HUES6 (cell line): ENCODE data around the gene PLEKHJ1.

Source experiments
- H3K27ac ChIP-seq: 2 replicates; pipeline ENCODE4 v1.7.0; 2013; ENCODE audit warnings: low read depth, mild to moderate bottlenecking, low read length, inconsistent platforms
- H3K27me3 ChIP-seq: 2 replicates; pipeline ENCODE4 v1.6.1; 2013; ENCODE audit warnings: low read length; ENCODE audit not compliant: control insufficient read depth, insufficient read depth
- H3K36me3 ChIP-seq: 2 replicates; pipeline ENCODE4 v1.6.1; 2013; ENCODE audit warnings: low read length; ENCODE audit not compliant: control insufficient read depth, insufficient read depth
- H3K4me1 ChIP-seq: 2 replicates; pipeline ENCODE4 v1.6.1; 2013; ENCODE audit warnings: low read length; ENCODE audit not compliant: control insufficient read depth, insufficient read depth
- H3K4me3 ChIP-seq: 2 replicates; pipeline ENCODE4 v1.5.1; 2013; ENCODE audit warnings: low read depth, low read length
- H3K9ac ChIP-seq: one replicate; pipeline ENCODE4 v1.6.1; 2013; ENCODE audit warnings: mild to moderate bottlenecking, low read length
- H3K9me3 ChIP-seq: 2 replicates; pipeline ENCODE4 v1.6.1; 2013; ENCODE audit warnings: low read depth, low read length; ENCODE audit not compliant: control insufficient read depth, insufficient read depth

PLEKHJ1 gene

GRCh38 chr19:2237869-2238153 lies 1.7 kb upstream of the PLEKHJ1 start:
- peaks cover 34% of the 10 kb centered on the region for H3K4me1 ChIP-seq

DNA sequence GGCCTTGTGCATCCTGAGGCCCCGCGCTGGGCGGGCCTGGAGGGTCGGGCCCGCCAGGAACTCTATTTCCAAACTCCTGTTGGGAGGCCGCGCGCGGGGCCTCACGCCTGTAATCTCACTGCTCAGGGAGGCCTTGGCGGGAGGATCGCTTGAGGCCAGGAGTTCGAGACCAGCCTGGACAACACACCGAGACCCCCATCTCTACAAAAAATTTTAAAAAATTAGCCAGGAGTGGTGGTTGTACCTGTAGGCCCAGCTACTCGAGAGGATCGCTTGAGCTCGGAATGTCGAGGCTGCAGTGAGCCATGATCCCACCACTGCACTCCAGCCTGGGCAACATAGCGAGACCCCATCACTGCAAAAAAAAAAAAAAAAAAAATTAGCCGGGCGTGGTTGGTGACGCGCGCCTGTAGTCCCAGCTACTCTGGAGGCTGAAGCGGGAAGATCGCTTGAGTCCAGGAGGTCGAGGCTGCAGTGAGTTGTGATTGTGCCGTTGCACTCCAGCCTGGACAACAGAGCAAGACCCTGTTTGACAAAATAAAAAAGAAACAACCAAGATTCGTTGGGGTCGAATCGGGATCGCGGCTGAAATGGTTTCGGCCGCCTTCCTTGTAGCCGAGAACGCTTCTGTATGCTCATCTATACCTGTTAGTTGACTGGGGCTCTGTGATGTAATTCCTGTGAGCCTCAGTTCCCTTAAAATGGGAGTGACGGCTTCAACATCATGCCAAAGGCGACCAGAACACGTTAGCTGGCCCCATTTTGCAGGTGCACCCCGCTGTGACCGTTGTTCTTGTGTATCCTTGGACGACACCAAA lies 1.1 kb upstream of the PLEKHJ1 start:
- Histone ChIP-seq H3K9ac (peak overlapping the region; percentile 98), H3K4me3 (peak overlapping the region; percentile 89), H3K27me3 (no peaks in the 10 kb centered on the region), H3K9me3 (no peaks in the 10 kb centered on the region), H3K36me3 (peaks cover 46% of the 10 kb centered on the region), H3K4me1 (peaks cover 34% of the 10 kb centered on the region), H3K27ac (peak overlapping the region; percentile 97)

More at GRCh38 chr19:2237869-2238153, 1.7 kb upstream of the PLEKHJ1 start:
- Histone ChIP-seq H3K36me3 (peaks cover 46% of the 10 kb centered on the region), H3K9ac (peak overlapping the region; percentile 98), H3K27me3 (no peaks in the 10 kb centered on the region), H3K9me3 (no peaks in the 10 kb centered on the region), H3K4me3 (peak overlapping the region; percentile 89), H3K27ac (no peak overlapping the region)

- peaks cover 29% of the 10 kb centered on the region for H3K4me1 ChIP-seq
- H3K27ac ChIP-seq = peak overlapping the region; percentile 97; the same call in 1 of the 2 replicates
- H3K4me3 ChIP-seq = peak overlapping the region; percentile 89
- H3K9ac ChIP-seq = peak overlapping the region; percentile 98
- H3K9me3 ChIP-seq = no peaks in the 10 kb centered on the region
- no peaks in the 10 kb centered on the region for H3K27me3 ChIP-seq
- peaks cover 36% of the 10 kb centered on the region for H3K36me3 ChIP-seq
Observed at GRCh38 chr19:2236064-2236313, 140 bp downstream of the PLEKHJ1 start.

DNA sequence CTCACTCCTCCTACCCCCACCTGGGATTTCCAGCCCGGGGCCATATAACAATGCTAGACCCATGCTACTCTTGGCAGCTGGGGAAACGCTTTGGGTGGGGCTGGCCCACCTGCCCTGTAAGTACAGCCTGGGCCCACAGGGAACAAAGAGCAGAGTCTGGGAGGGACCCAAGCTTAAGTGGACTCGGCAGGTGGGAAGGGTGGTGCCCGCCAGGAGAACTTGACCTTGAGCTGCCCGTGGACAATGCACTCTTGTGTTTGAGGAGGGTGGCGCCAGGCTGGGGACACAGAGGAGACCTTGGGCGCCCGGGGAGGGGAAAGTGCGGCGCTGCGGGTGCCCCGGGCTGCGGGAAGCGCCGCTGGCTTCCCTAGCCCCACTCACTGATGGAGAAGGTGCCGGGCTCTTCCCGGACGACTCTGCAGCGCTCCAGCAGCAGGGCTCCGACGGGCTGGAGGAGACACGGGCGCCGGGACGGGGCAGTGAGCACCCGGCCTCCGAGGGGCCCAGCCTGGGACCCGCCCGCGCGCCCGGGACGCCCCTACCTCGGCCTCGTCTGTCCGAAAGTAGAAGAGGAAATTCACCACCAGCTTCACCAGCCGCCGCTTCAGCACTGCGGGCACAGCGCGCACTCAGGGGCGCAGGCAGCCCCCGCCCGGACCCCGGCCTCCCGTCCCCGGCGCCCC lies 607 bp downstream of the PLEKHJ1 start:
- Histone ChIP-seq H3K27me3 (no peaks in the 10 kb centered on the region), H3K4me3 (peak overlapping the region; percentile 89), H3K9ac (peak overlapping the region; percentile 83), H3K27ac (peak overlapping the region; percentile 97; the same call in 1 of the 2 replicates), H3K4me1 (peaks cover 25% of the 10 kb centered on the region), H3K36me3 (peaks cover 31% of the 10 kb centered on the region), H3K9me3 (no peaks in the 10 kb centered on the region)

- Histone ChIP-seq H3K36me3 (peaks cover 36% of the 10 kb centered on the region), H3K4me1 (peaks cover 19% of the 10 kb centered on the region), H3K27ac (peak overlapping the region; percentile 97; the same call in 1 of the 2 replicates), H3K4me3 (peak overlapping the region; percentile 89), H3K9me3 (no peaks in the 10 kb centered on the region), H3K27me3 (no peaks in the 10 kb centered on the region), H3K9ac (peak overlapping the region; percentile 83)
Observed at GRCh38 chr19:2234996-2235380, 1.1 kb downstream of the PLEKHJ1 start.

GRCh38 chr19:2233601-2234280 lies 2.4 kb downstream of the PLEKHJ1 start:
- Histone ChIP-seq H3K27me3 (no peaks in the 10 kb centered on the region), H3K4me1 (peaks cover 11% of the 10 kb centered on the region), H3K27ac (no peak overlapping the region), H3K9me3 (no peaks in the 10 kb centered on the region), H3K4me3 (no peak overlapping the region), H3K36me3 (peaks cover 48% of the 10 kb centered on the region), H3K9ac (no peak overlapping the region)

DNA sequence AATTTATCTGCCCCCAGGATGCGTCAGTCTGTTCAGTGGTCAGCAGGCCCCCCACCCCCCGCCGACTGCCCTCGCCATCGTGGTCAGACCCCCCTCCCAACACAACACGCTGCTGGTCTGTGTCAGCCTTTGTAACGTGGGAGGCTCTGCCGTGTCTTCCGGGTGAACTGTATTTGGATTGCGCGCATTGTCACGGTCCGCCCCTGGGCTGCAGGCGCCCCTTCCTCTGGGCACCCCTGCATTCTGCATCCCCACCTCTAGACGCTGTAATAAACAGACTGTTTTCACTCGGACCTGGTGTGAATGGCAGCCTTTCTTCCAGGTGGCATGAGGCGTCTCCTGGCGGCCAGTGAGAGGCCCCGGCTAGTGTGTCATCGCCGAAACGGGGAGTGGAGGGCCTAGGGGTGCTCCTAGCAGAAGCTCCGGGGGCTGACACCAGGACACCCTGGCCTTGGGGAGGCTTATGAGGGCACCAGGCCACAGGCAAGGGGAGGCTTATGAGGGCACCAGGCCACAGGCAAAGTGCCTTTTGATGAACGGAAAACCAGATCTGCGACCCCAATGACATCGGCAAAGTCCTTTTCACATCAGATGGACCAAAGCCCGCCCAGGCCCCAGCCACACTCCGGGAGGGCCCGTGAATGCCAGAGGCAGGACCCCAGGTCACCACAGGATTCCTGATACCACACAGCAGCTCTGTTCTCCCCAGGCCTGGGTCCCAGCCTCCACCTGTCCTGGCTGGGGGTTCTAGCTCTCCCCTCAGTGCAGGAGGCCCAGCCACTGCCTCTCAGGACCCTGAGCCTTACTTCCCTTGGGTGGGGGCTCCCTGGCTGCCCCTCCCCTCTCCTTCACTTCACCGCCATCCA lies 3.6 kb downstream of the PLEKHJ1 start:
- H3K9me3 ChIP-seq = no peaks in the 10 kb centered on the region
- no peak overlapping the region for H3K4me3 ChIP-seq
- no peaks in the 10 kb centered on the region for H3K27me3 ChIP-seq
- H3K36me3 ChIP-seq = peaks cover 49% of the 10 kb centered on the region
- H3K9ac ChIP-seq = no peak overlapping the region
- 0 out of 2 replicates have a peak, but pooled peaks cover 5% of the 10 kb centered on the region for H3K4me1 ChIP-seq
- no peak overlapping the region; the same call in 1 of the 2 replicates for H3K27ac ChIP-seq

DNA sequence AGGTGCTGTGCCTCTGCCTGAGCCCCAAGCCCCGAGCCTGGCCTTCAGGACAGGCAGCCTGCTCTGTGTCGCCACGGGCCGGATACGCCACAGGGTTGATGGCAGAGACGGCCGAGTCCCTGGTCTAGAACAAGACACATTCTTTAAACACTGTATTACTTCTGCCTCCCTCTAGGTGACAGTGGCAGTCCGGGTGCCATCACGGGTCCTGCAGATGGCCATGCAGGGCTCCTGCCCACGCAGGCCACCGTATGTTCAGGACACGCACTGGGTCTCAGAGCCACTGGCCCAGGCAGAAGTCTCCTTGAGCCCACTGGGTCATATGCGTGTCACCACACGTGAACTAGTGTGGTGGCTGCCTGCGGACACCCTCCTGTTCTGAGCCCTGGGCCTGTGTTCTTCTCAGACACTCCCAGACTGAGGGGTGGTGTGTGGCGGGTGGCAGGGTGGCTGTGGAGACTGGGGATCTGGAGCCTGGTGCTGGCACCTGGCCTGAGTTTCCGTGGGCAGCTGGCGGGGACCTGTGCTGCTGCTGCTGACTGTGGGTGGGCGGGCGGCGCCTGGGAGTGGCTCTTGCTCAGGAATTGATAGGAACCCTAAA lies 4.4 kb downstream of the PLEKHJ1 start:
- H3K27ac ChIP-seq = no peak overlapping the region
- no peaks in the 10 kb centered on the region for H3K9me3 ChIP-seq
- peaks cover 54% of the 10 kb centered on the region for H3K36me3 ChIP-seq
- H3K4me1 ChIP-seq = 0 out of 2 replicates have a peak, but pooled peaks cover 5% of the 10 kb centered on the region
- H3K27me3 ChIP-seq = no peaks in the 10 kb centered on the region
- no peak overlapping the region for H3K4me3 ChIP-seq
- H3K9ac ChIP-seq = no peak overlapping the region

DNA sequence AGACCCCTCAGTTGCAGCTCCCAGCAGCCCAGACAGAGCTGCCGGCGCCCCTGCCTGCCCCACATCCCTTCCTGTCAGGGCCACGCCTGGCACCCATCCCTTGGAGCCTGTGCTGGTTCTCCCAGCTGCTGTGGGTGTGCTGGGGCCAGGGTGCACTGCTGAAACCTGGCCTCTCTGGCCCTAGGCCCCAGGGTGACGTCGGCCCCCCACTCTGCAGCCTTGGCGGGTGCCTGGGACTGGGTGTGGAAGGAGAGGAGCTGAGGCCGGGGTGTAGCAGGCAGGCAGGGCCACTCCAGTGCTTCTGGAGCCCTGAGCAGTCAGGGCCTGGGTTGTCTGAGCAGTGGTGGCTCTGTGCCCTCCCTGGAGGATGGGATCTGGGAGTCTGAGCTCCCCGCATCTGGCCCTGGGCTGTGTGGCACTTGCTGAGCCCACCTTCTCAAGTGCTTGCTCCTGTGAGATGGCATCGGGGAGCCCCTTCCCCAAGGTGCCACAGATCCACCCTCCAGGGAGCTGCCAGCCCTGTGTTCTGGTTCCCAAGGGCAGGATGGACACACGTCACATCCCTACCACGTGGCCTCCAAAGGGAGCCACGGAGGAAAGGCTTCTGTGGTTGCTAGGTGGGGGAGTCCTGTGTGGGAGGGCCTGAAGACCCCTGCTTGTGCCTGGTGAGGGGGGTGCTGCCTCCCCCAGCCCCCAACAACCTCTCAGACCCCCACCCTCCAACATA lies 5.2 kb downstream of the PLEKHJ1 start:
- Histone ChIP-seq H3K27ac (no peak overlapping the region), H3K36me3 (peaks cover 61% of the 10 kb centered on the region), H3K27me3 (no peaks in the 10 kb centered on the region), H3K4me3 (no peak overlapping the region), H3K9me3 (no peaks in the 10 kb centered on the region), H3K4me1 (0 out of 2 replicates have a peak, but pooled peaks cover 5% of the 10 kb centered on the region), H3K9ac (no peak overlapping the region)

DNA sequence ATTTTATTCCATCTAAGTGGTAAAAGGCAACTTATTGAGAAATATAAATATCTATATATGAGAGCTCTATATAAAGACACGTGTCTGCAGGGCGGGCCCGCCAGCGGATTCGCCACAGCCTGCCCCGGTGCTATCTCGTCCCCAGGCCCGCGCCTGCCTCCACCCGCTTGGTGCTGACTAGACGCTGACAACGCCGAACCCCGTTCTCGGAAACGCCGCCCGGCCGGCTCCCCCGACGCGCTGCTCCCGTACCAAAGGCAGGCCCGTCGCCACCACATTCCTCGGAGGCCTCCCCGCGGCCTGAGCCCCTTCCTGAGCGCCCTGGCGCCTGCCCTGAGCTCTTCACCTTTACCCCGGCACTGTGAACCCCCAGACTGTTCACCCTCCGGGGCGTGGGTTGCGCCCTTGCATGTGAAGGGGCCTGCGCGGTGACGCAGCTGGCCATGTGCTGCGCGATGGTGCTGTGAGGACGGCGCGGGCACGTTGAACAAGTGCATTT lies 6.0 kb downstream of the PLEKHJ1 start:
- no peak overlapping the region for H3K9ac ChIP-seq
- no peak overlapping the region for H3K27ac ChIP-seq
- no peaks in the 10 kb centered on the region for H3K27me3 ChIP-seq
- peaks cover 70% of the 10 kb centered on the region for H3K36me3 ChIP-seq
- no peak overlapping the region for H3K4me3 ChIP-seq
- 0 out of 2 replicates have a peak, but pooled peaks cover 3% of the 10 kb centered on the region for H3K4me1 ChIP-seq
- H3K9me3 ChIP-seq = no peaks in the 10 kb centered on the region
